ENCODE results near the gene BTBD2.

Gene BTBD2

GRCh38 chr19:1977120-1977519, 38.4 kb downstream of the BTBD2 start:
- Histone ChIP-seq H3K4me1 (ENCODE audit: control insufficient read depth, insufficient read depth, low read length) (no peaks in the 10 kb centered on the region), H3K27me3 (ENCODE audit: control insufficient read depth, insufficient read depth, low read length) (no peaks in the 10 kb centered on the region), H3K9me3 (ENCODE audit: control insufficient read depth, insufficient read depth, low read depth, low read length) (no peaks in the 10 kb centered on the region), H3K4me3 (ENCODE audit: low read depth, low read length) (no peak overlapping the region), H3K9ac (ENCODE audit: low read length) (no peak overlapping the region), H3K27ac (ENCODE audit: low read depth, low read length) (0 out of 2 replicates have a peak overlapping the region, but pooled peaks have one; percentile 8), H3K36me3 (ENCODE audit: control insufficient read depth, insufficient read depth, low read length) (peaks cover 57% of the 10 kb centered on the region)

- Histone ChIP-seq H3K27ac (ENCODE audit: low read depth, low read length) (no peak overlapping the region), H3K27me3 (ENCODE audit: control insufficient read depth, insufficient read depth, low read length) (no peaks in the 10 kb centered on the region), H3K36me3 (ENCODE audit: control insufficient read depth, insufficient read depth, low read length) (peaks cover 52% of the 10 kb centered on the region), H3K4me1 (ENCODE audit: control insufficient read depth, insufficient read depth, low read length) (no peaks in the 10 kb centered on the region), H3K9me3 (ENCODE audit: control insufficient read depth, insufficient read depth, low read depth, low read length) (no peaks in the 10 kb centered on the region), H3K4me3 (ENCODE audit: low read depth, low read length) (no peak overlapping the region), H3K9ac (ENCODE audit: low read length) (no peak overlapping the region)
These were observed 40.4 kb downstream of the BTBD2 start for GRCh38 chr19:1975162-1975480.

GRCh38 chr19:1974381-1975161, 40.9 kb downstream of the BTBD2 start:
- Histone ChIP-seq H3K4me3 (ENCODE audit: low read depth, low read length) (no peak overlapping the region), H3K27ac (ENCODE audit: low read depth, low read length) (no peak overlapping the region), H3K36me3 (ENCODE audit: control insufficient read depth, insufficient read depth, low read length) (peaks cover 53% of the 10 kb centered on the region), H3K27me3 (ENCODE audit: control insufficient read depth, insufficient read depth, low read length) (no peaks in the 10 kb centered on the region), H3K9me3 (ENCODE audit: control insufficient read depth, insufficient read depth, low read depth, low read length) (no peaks in the 10 kb centered on the region), H3K9ac (ENCODE audit: low read length) (no peak overlapping the region), H3K4me1 (ENCODE audit: control insufficient read depth, insufficient read depth, low read length) (no peaks in the 10 kb centered on the region)

- no peaks in the 10 kb centered on the region for H3K9me3 ChIP-seq (ENCODE audit: control insufficient read depth, insufficient read depth, low read depth, low read length)
- H3K9ac ChIP-seq (ENCODE audit: low read length) = no peak overlapping the region
- no peaks in the 10 kb centered on the region for H3K4me1 ChIP-seq (ENCODE audit: control insufficient read depth, insufficient read depth, low read length)
- H3K36me3 ChIP-seq (ENCODE audit: control insufficient read depth, insufficient read depth, low read length) = peaks cover 53% of the 10 kb centered on the region
- no peaks in the 10 kb centered on the region for H3K27me3 ChIP-seq (ENCODE audit: control insufficient read depth, insufficient read depth, low read length)
- no peak overlapping the region for H3K4me3 ChIP-seq (ENCODE audit: low read depth, low read length)
- H3K27ac ChIP-seq (ENCODE audit: low read depth, low read length) = no peak overlapping the region
These were observed 44.6 kb downstream of the BTBD2 start for GRCh38 chr19:1970806-1971502.

- Histone ChIP-seq H3K4me3 (ENCODE audit: low read depth, low read length) (no peak overlapping the region), H3K36me3 (ENCODE audit: control insufficient read depth, insufficient read depth, low read length) (peaks cover 49% of the 10 kb centered on the region), H3K27me3 (ENCODE audit: control insufficient read depth, insufficient read depth, low read length) (no peaks in the 10 kb centered on the region), H3K27ac (ENCODE audit: low read depth, low read length) (no peak overlapping the region), H3K9me3 (ENCODE audit: control insufficient read depth, insufficient read depth, low read depth, low read length) (no peaks in the 10 kb centered on the region), H3K4me1 (ENCODE audit: control insufficient read depth, insufficient read depth, low read length) (no peaks in the 10 kb centered on the region), H3K9ac (ENCODE audit: low read length) (peak overlapping the region; percentile 10)
These were observed 45.3 kb downstream of the BTBD2 start for GRCh38 chr19:1970003-1970805.

GRCh38 chr19:1969176-1970002, 46.1 kb downstream of the BTBD2 start:
- Histone ChIP-seq H3K27ac (ENCODE audit: low read depth, low read length) (no peak overlapping the region), H3K4me3 (ENCODE audit: low read depth, low read length) (no peak overlapping the region), H3K4me1 (ENCODE audit: control insufficient read depth, insufficient read depth, low read length) (no peaks in the 10 kb centered on the region), H3K9me3 (ENCODE audit: control insufficient read depth, insufficient read depth, low read depth, low read length) (no peaks in the 10 kb centered on the region), H3K9ac (ENCODE audit: low read length) (no peak overlapping the region), H3K27me3 (ENCODE audit: control insufficient read depth, insufficient read depth, low read length) (no peaks in the 10 kb centered on the region), H3K36me3 (ENCODE audit: control insufficient read depth, insufficient read depth, low read length) (peaks cover 41% of the 10 kb centered on the region)

- Histone ChIP-seq H3K9me3 (ENCODE audit: control insufficient read depth, insufficient read depth, low read depth, low read length) (no peaks in the 10 kb centered on the region), H3K4me1 (ENCODE audit: control insufficient read depth, insufficient read depth, low read length) (no peaks in the 10 kb centered on the region), H3K4me3 (ENCODE audit: low read depth, low read length) (no peak overlapping the region), H3K27ac (ENCODE audit: low read depth, low read length) (no peak overlapping the region), H3K9ac (ENCODE audit: low read length) (no peak overlapping the region), H3K27me3 (ENCODE audit: control insufficient read depth, insufficient read depth, low read length) (no peaks in the 10 kb centered on the region), H3K36me3 (ENCODE audit: control insufficient read depth, insufficient read depth, low read length) (peaks cover 39% of the 10 kb centered on the region)
These were observed 47.0 kb downstream of the BTBD2 start for GRCh38 chr19:1968279-1969175.

- H3K9ac ChIP-seq (ENCODE audit: low read length) = no peak overlapping the region
- H3K9me3 ChIP-seq (ENCODE audit: control insufficient read depth, insufficient read depth, low read depth, low read length) = no peaks in the 10 kb centered on the region
- peaks cover 43% of the 10 kb centered on the region for H3K36me3 ChIP-seq (ENCODE audit: control insufficient read depth, insufficient read depth, low read length)
- H3K27me3 ChIP-seq (ENCODE audit: control insufficient read depth, insufficient read depth, low read length) = no peaks in the 10 kb centered on the region
- H3K4me1 ChIP-seq (ENCODE audit: control insufficient read depth, insufficient read depth, low read length) = no peaks in the 10 kb centered on the region
- H3K4me3 ChIP-seq (ENCODE audit: low read depth, low read length) = no peak overlapping the region
- H3K27ac ChIP-seq (ENCODE audit: low read depth, low read length) = no peak overlapping the region
These were observed 48.4 kb downstream of the BTBD2 start for GRCh38 chr19:1967087-1967608.

- H3K4me1 ChIP-seq (ENCODE audit: control insufficient read depth, insufficient read depth, low read length) = no peaks in the 10 kb centered on the region
- H3K9ac ChIP-seq (ENCODE audit: low read length) = no peak overlapping the region
- no peak overlapping the region for H3K27ac ChIP-seq (ENCODE audit: low read depth, low read length)
- H3K27me3 ChIP-seq (ENCODE audit: control insufficient read depth, insufficient read depth, low read length) = no peaks in the 10 kb centered on the region
- peaks cover 20% of the 10 kb centered on the region for H3K36me3 ChIP-seq (ENCODE audit: control insufficient read depth, insufficient read depth, low read length)
- H3K9me3 ChIP-seq (ENCODE audit: control insufficient read depth, insufficient read depth, low read depth, low read length) = no peaks in the 10 kb centered on the region
- no peak overlapping the region for H3K4me3 ChIP-seq (ENCODE audit: low read depth, low read length)
These were observed 52.8 kb downstream of the BTBD2 start for GRCh38 chr19:1962674-1963073.

All from HUES6 (cell line).